ENCODE measurements around the gene GOLPH3.
"Not testable (repeated sequence)": the region's sequence is repeated elsewhere in the genome, so short reads cannot be mapped to it uniquely, and the experiment has no call there.

GOLPH3 gene

DNA sequence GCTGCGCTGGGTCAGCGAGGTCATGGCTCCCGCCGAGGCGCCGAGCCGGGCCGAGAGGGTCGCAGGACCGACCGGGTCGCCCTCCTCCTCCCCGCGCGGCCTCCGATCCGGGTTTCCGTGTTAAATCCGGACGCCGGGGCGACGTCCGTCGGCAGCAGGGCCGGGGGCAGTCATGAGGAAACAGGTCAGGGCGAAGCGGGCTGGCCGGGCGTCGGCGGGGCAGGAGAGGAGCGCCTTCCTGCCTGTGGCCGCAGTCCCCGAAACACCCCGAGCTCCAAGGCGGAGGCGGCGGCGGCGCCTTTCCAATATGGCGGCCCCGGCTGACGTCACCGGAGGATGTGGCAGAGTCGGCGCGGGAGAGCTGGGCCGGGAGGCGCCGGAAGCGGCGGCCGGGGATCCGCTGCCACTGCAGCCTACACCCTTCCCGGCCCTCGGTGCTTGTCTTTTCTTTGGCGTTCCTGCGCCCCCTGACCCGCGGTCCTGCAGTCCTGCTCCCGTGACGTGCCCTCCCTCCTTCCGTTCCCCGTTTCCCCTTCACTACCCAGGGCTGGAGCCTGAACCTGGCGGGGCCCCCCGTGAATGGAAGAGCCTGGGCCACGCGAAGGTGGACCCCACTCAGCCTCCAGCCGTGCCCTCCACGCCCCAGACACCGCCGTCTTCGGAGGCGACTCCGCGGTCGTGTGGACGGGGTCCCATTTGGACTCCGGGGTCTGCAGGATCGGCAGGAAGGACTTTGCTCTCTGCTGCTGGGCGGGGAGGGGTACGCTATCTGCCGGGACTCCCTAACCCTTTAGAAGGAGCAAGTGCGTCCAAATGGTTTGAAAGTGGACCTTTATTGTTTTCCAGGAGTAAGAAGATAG lies at the start of gene GOLPH3:
Gene GOLPH3, minus strand, starts transcription at position 309 of the 860 bp plus-strand sequence. Its CDS starts 285 bp downstream, at position 24.
- DNase-seq: peak; percentile 75 to 96

GRCh38 chr5:32222723-32223470 lies 48.8 kb upstream of the GOLPH3 start:
- no peak for DNase-seq

- DNase-seq: no peak
These were observed 43.8 kb upstream of the GOLPH3 start for GRCh38 chr5:32217886-32218396.

DNA sequence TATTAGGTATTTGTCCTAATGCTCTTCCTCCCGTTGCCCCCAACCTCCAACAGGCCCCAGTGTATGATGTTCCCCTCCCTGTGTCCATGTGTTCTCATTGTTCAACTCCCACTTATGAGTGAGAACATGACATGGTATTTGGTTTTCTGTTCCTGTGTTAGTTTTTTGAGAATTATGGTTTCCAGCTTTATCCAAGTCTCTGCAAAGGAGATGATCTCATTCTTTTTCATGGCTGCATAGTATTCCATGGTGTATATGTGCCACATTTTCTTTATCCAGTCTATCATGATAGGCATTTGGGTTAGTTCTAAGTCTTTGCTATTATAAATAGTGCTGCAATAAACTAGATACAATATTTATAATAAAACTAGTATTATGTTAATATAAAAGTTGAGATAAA lies 40.2 kb upstream of the GOLPH3 start:
- DNase-seq: not testable (repeated sequence)

DNA sequence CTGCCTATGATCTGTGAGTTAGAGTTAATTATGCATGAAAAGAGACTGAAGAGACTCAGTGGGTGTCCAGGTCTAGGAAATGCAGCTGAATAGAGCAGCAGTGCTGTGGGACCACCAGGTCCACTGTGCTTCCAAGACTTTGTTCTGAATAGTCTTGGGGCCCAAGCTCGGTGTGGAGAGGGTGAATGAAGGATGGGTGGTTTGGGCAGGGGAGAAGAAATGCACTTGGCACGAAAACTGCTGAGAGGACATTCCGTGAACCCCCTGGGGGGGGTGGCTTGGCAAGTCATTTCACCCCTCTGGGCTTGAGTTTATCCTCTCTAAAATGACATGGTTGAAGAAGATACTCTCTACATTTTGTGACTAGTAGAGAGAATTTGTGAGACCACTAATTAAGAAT lies 36.0 kb upstream of the GOLPH3 start:
- no peak for DNase-seq

DNA sequence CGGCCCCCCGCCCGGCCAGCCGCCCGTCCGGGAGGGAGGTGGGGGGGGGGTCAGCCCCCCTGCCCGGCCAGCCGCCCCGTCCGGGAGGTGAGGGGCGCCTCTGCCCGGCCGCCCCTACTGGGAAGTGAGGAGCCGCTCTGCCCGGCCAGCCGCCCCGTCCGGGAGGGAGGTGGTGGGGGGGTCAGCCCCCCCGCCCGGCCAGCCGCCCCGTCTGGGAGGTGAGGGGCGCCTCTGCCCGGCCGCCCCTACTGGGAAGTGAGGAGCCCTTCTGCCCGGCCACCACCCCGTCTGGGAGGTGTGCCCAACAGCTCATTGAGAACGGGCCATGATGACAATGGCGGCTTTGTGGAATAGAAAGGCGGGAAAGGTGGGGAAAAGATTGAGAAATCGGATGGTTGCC lies 34.7 kb upstream of the GOLPH3 start:
- DNase-seq: not testable (repeated sequence)

DNA sequence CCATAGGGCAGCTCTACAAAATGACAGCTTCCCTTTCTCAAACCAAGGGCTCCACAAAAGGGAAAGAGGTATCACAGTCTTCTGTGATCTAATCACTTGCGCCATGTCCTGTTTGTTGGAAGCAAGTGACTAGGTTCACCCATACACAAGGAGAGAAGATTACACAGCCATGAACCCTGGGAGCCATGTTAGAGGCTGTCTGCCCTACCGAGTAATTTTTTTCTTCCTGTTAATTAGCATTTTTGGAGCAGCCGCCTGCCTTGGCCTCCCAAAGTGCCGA lies 33.2 kb upstream of the GOLPH3 start:
- DNase-seq: no peak

DNA sequence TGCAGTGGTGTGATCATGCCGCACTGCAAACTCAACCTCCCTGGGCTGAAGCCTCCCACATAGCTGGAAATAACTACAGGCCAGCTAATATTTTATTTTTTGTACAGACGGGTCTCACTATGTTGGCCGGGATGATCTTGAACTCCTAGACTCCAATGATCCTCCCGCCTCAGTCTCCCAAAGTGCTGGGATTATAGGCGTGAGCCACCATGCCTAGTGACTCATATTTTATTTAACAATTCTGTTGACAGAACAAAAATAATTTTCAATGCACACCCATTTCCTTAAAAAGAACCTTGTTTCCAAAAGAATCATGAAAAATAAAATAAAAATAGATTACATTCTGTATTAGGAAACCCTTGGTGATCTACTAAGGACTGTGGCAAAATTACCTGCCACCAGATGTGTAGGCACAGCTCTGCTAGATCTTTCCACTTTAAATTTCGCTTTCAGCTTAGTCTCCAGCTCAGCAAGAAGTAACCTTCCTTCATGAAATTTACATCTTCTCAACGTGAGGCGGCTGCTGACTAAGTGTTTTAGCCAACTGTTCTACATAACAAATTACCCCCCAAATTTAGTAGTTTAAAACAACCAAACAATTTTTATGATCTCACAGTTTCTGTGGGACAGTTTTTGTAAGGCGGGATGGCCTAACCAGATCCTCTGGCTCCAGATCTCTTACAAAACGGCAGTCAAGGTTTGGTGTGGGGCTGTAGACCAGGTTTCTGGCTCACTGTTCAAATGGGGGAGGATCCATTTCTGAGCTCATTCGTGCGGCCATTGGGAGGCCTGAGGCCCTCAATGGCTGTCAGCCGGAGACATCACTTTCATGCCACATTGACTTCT lies 32.6 kb upstream of the GOLPH3 start:
- no peak for DNase-seq

GRCh38 chr5:32206053-32206452 lies 31.9 kb upstream of the GOLPH3 start:
- DNase-seq: no peak

GRCh38 chr5:32202394-32202793 lies 28.3 kb upstream of the GOLPH3 start:
- no peak for DNase-seq

DNA sequence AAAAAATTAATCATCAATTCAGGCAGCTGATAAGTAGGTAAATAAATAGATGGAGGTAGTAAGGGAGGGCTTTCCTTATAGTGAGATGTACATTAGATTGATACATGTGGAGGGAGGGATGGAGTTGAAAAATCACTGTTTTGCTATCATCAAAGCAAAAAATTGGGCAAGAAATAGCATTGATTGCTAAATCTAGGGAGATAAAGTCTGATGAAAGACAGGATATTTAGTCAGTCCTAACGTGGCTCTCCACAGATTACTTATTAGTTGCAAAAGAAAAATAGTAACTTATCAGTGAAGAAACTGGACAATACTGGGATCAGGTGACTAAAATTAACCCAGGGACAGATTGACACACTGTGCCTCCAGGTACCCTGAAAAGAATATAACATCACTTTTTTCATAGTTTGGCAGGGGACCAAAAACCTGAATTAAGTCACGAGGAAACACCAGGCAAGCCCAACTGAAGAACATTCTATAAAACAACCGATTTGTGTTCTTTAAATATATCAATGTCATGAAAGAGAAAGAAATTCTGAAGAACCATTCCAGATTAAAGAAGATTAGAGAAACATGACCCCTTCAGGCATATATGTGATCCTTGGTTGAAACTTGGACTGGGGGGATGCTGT lies 27.1 kb upstream of the GOLPH3 start:
- DNase-seq: no peak

DNA sequence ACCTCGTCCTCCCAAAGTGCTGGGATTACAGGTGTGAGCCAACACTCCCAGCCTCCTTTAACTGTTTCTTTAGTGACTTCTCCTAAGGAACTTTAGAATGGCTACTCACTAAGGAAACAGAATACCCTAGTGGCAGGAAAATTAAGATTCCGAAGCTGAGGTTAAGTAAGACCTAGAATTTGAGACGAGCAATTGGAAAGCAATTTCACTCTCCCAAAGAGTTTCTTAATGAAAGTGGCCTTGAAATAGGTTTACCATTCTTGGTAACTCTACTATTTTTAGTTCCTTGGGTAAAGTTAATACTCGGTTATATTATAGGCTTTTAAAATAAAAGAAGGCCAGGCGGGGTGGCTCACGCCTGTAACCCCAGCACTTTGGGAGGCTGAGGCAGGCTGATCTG lies 22.9 kb upstream of the GOLPH3 start:
- no peak for DNase-seq

DNA sequence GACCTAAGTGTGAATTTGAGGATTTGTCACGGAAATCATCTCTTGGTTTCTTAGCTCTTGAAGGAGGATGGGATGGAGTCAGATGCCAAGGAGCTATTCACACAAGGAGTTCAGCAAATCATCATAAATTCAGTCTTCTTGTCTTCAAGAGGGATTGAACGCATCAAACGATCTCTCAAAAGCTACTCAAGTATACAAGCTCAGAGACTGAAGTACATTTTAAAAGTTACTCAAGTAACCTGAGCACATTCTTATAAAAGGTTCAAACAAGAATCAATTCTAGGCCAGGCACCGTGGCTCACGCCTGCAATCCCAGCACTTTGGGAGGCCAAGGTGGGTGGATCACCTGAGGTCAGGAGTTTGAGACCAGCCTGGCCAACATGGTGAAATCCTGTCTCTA lies 21.1 kb upstream of the GOLPH3 start:
- no peak for DNase-seq

DNA sequence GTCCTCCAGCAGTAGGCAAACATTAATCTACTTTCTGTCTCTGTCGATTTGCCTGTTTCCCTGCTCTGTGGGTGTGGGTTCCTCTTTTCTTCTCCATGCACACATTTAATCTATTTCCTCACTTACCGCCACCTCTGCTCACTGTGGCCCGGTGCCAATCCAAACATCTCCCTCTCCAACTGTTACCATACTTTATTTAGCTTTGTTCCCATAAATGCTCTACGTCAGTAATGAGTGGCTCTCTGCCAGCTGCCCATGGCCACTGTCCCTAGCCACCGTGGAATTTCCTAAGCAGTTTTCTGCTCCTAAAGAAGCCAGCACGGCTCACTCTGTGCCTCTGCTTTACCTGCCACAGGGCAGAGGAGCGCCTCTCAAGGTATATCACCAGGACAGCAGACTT lies 19.5 kb upstream of the GOLPH3 start:
- no peak for DNase-seq

DNA sequence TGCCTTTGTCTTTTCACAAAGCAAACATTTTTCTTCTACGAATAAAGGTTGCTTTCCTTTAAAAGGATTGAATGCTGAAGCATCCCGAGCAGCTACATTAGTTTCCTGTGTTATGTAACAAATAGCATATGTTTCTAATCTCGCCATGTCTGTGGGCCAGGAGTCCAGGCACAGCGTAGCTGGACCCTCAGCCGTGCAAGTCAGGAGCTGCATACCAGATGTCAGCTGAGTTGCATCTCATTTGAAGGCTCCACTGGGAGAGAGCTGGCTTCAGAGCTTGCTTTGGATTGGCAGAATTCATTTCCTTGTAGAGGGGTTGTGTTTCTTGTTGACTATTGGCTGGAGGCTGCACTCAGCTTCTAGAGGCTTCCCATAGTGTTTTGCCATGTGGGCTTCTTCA lies 16.0 kb upstream of the GOLPH3 start:
- DNase-seq: no peak

DNA sequence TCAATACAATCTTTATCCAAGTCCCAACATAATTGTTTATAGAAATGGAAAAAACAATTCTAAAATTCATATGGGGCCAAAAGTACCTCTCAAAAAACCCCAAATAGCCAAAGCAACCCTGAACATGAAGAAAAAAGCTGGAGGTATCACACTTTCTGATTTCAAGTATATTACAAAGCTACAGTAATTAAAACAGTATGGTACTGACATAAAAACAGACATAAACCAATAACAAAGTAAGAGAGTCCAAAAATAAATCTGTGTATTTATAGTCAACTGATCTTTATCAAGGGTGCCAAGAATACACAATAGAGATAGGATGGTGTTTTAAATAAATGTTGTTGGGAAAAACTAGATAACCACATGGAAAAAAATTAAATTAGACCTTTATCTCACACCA lies 13.6 kb upstream of the GOLPH3 start:
- no peak for DNase-seq

- DNase-seq: no peak
These were observed 8.4 kb upstream of the GOLPH3 start for GRCh38 chr5:32182463-32183063.

DNA sequence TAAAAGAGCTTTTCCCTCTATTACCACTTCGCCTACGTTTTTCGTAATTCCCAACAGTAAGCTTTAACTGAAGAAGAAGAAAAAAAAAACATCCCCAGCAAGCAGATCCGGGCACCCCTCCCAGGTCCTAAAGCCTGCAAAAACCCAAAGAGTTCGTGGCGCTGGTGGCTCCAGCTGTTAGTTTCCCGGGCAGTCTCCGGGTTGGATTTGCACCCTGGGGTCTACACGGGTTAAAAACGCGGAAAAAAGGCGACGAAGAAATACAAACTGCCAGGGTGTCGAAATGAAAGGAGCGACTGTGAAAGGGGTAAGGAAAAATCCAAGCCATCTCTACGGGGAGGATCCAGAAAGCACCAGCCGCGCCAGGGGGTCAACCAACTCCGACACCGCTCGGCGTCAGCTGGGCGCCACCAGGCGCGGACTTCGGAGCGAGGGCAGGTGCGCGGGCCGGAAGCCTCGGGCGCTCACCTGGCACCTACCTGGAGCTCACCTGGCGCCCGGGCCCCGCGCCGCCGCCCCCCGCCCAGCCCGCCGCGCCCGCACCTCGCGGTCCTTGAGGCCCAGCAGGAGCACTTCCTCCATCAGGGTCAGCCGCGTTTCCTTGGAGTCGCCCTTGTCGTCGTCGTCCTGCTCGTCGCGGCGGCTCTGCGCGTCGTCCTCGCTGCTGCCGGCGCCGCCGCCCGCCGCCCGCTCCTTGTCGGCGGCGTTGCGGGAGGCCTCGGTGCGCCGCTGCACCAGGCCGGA lies 680 bp downstream of the GOLPH3 start:
- peak; percentile 53 to 88 for DNase-seq

GRCh38 chr5:32172923-32173266 lies 1.2 kb downstream of the GOLPH3 start:
- DNase-seq: no peak

- peak; percentile 32 to 57 for DNase-seq
These were observed 1.8 kb downstream of the GOLPH3 start for GRCh38 chr5:32172186-32172911.
